ENCODE results near the gene ICAM1. TPM values are rescaled to one million over a fixed set of nuclear protein-coding genes. Genes with fewer than 3 reads are reported as not detected.

The ICAM1 gene
- total RNA-seq, 4 donors from 2014 or later, result 14.7 to 50.1 (median 43.1) TPM

GRCh38 chr19:10315335-10316214, 44.7 kb downstream of the ICAM1 start, which contains the start of gene FDX2:
Gene FDX2 (minus strand): TSS chr19:10316015. CDS start chr19:10315996, 19 bp downstream.
- H3K9me3 ChIP-seq, result no peaks in the 10 kb centered on the region
- peak; percentile 73 to 86 for DNase-seq (ENCODE audit: low spot score in 2 of 2)
- peaks cover 0 to 18% (median 4%) of the 10 kb centered on the region in 4 donors for H3K4me1 ChIP-seq
- peak in 1 of 5 experiments; percentile 14 for TF ChIP-seq CTCF (IDR thresholded peaks at IDR 0.05)
- no peak for TF ChIP-seq POLR2A (IDR thresholded peaks at IDR 0.05)
- peak in 1 of 2 donors; percentile 37 for TF ChIP-seq EP300 (IDR thresholded peaks at IDR 0.05)
- H3K4me3 ChIP-seq, result peak within 1 kb of the TSS; percentile 68 to 99 (median 88)
- peaks cover 0 to 65% (median 25%) of the 10 kb centered on the region in 3 donors for H3K36me3 ChIP-seq
- no peaks in the 10 kb centered on the region for H3K27me3 ChIP-seq
- peak within 1 kb of the TSS; percentile 19 to 79 (median 46) for H3K27ac ChIP-seq
- WGBS, 2 donors, result 0 to 1% methylated on average over 40 to 47 of the region's 55 CpGs

- Histone ChIP-seq H3K9me3 (no peaks in the 10 kb centered on the region), H3K27me3 (no peaks in the 10 kb centered on the region), H3K27ac (peak overlapping the region in 3 of 4 donors; percentile 32 to 79 (median 59)), H3K4me1 (peaks cover 0 to 18% (median 4%) of the 10 kb centered on the region in 4 donors), H3K4me3 (peak overlapping the region in 3 of 4 donors; percentile 81 to 99 (median 95)), H3K36me3 (peaks cover 3 to 65% (median 33%) of the 10 kb centered on the region in 3 donors)
- no peak for DNase-seq (ENCODE audit: low spot score in 2 of 2)
- 60 to 67% methylated on average over 17 to 19 of the region's 19 CpGs for WGBS, 2 donors
- no peak for TF ChIP-seq POLR2A (IDR thresholded peaks at IDR 0.05)
- no peak for TF ChIP-seq CTCF (IDR thresholded peaks at IDR 0.05)
- TF ChIP-seq EP300 (IDR thresholded peaks at IDR 0.05), result no peak
Observed at GRCh38 chr19:10316229-10317044, 45.5 kb downstream of the ICAM1 start.

- WGBS, 2 donors, result 73 to 79% methylated on average over 29 of the region's 29 CpGs
- no peak overlapping the region for H3K27ac ChIP-seq
- peaks cover 3 to 69% (median 35%) of the 10 kb centered on the region in 3 donors for H3K36me3 ChIP-seq
- TF ChIP-seq POLR2A (IDR thresholded peaks at IDR 0.05) (no peak), EP300 (IDR thresholded peaks at IDR 0.05) (no peak), CTCF (IDR thresholded peaks at IDR 0.05) (no peak)
- no peaks in the 10 kb centered on the region for H3K9me3 ChIP-seq
- DNase-seq (ENCODE audit: low spot score in 2 of 2), result no peak
- no peak overlapping the region for H3K4me3 ChIP-seq
- H3K27me3 ChIP-seq, result no peaks in the 10 kb centered on the region
- peaks cover 0 to 18% (median 4%) of the 10 kb centered on the region in 4 donors for H3K4me1 ChIP-seq
Observed at GRCh38 chr19:10317045-10317856, 46.3 kb downstream of the ICAM1 start.

GRCh38 chr19:10317857-10318462, 47.0 kb downstream of the ICAM1 start:
- WGBS, 2 donors, result 85 to 92% methylated on average over 15 of the region's 15 CpGs
- Histone ChIP-seq H3K9me3 (no peaks in the 10 kb centered on the region), H3K27ac (no peak overlapping the region), H3K4me1 (peaks cover 0 to 18% (median 4%) of the 10 kb centered on the region in 4 donors), H3K36me3 (peaks cover 3 to 72% (median 41%) of the 10 kb centered on the region in 3 donors), H3K4me3 (no peak overlapping the region), H3K27me3 (no peaks in the 10 kb centered on the region)
- no peak for TF ChIP-seq POLR2A (IDR thresholded peaks at IDR 0.05)
- TF ChIP-seq EP300 (IDR thresholded peaks at IDR 0.05), result no peak
- no peak for TF ChIP-seq CTCF (IDR thresholded peaks at IDR 0.05)
- DNase-seq (ENCODE audit: low spot score in 2 of 2), result no peak
